ENCODE data around the gene ZBTB46. TPM values are rescaled to one million over a fixed set of nuclear protein-coding genes. Genes with fewer than 3 reads are reported as not detected.
"Not testable (repeated sequence)": the region's sequence is repeated elsewhere in the genome, so short reads cannot be mapped to it uniquely, and the experiment has no call there.

The ZBTB46 gene
- total and polyA plus RNA-seq, 4 donors = 0.79 to 12.1 (median 4.7) TPM

- DNase-seq (ENCODE audit: low spot score) = no peak
- no peaks in the 10 kb centered on the region for H3K27me3 ChIP-seq (ENCODE audit: control insufficient read depth in 4 of 4, insufficient read depth in 4 of 4, low read length in 3 of 4)
- TF ChIP-seq RAD21 (IDR thresholded peaks at IDR 0.05) (no peak), FOXA2 (IDR thresholded peaks at IDR 0.05) (no peak), HNF4G (IDR thresholded peaks at IDR 0.05) (no peak), FOXA1 (IDR thresholded peaks at IDR 0.05) (no peak), EGR1 (IDR thresholded peaks at IDR 0.05; ENCODE audit: low read depth in 2 of 2) (no peak), HNF4A (conservative IDR thresholded peaks at IDR 0.05) (no peak)
- H3K9me3 ChIP-seq (ENCODE audit: control insufficient read depth in 4 of 4, low read length in 3 of 4) = no peaks in the 10 kb centered on the region
- 97% methylated on average over 5 of the region's 5 CpGs for WGBS
- H3K4me3 ChIP-seq (ENCODE audit: low read depth in 1 of 3, low read length in 3 of 3) = no peak overlapping the region
- H3K27ac ChIP-seq (ENCODE audit: low read depth in 1 of 2, low read length in 2 of 2) = no peak overlapping the region
- peaks cover under 1 to 21% (median 12%) of the 10 kb centered on the region in 4 donors for H3K4me1 ChIP-seq (ENCODE audit: control insufficient read depth in 4 of 4, insufficient read depth in 4 of 4, low read length in 3 of 4)
- no peak overlapping the region for H3K9ac ChIP-seq (ENCODE audit: low read depth in 1 of 2, low read length in 2 of 2)
- H3K36me3 ChIP-seq (ENCODE audit: control insufficient read depth in 4 of 4, insufficient read depth in 3 of 4, low read depth in 1 of 4, low read length in 3 of 4) = peaks cover 2 to 19% (median 13%) of the 10 kb centered on the region in 4 donors
These were observed 37.2 kb upstream of the ZBTB46 start for GRCh38 chr20:63868264-63868663.

GRCh38 chr20:63867042-63867441 is 36.0 kb upstream of the ZBTB46 start:
- not testable (repeated sequence) for H3K4me3 ChIP-seq (ENCODE audit: low read depth in 1 of 3, low read length in 3 of 3); H3K9me3 ChIP-seq (ENCODE audit: control insufficient read depth in 4 of 4, low read length in 3 of 4); DNase-seq (ENCODE audit: low spot score); H3K27ac ChIP-seq (ENCODE audit: low read depth in 1 of 2, low read length in 2 of 2); H3K27me3 ChIP-seq (ENCODE audit: control insufficient read depth in 4 of 4, insufficient read depth in 4 of 4, low read length in 3 of 4); H3K9ac ChIP-seq (ENCODE audit: low read depth in 1 of 2, low read length in 2 of 2)
- Histone ChIP-seq H3K36me3 (ENCODE audit: control insufficient read depth in 4 of 4, insufficient read depth in 3 of 4, low read depth in 1 of 4, low read length in 3 of 4) (peaks cover 2 to 19% (median 11%) of the 10 kb centered on the region in 4 donors), H3K4me1 (ENCODE audit: control insufficient read depth in 4 of 4, insufficient read depth in 4 of 4, low read length in 3 of 4) (peaks cover 2 to 25% (median 17%) of the 10 kb centered on the region in 4 donors)
- WGBS = 97% methylated on average over 13 of the region's 13 CpGs

DNA sequence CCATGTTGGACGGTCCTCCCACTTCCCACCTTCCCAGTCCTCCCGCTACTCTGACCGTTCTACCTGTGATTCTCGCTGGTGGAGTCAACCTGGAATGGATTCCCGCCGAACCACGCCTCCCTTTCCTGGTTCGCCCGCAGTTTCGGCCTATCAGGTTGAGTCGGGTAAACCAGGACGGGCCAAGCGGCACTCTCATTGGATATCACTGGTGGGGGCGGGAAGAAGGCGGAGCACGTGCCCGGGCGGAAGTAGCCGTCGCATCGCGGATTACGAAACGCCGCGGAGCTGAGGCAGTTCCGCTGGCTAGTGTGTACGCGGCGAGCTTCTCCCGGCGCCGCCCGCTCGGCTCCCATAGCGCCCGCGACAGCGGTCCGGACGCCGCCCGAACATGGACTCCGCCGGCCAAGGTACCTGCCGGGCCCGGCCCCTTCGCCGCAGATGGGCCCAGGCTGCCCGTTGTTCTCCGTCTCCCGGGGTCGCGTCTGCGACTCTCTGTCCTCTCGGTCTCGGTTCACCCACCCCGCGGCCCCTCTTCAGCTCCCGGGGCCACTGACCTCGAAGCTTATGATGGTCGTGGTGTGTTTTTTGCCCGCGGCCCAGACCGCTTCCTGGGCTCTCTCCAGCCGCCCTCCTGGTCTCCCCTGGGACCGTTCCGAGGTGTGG is 34.0 kb upstream of the ZBTB46 start, which contains the start of gene TPD52L2:
TSS of gene TPD52L2 (plus strand) at position 293 of the 663 bp plus-strand sequence. CDS start at position 389, 96 bp downstream.
- DNase-seq (ENCODE audit: low spot score) = peak; percentile 97
- no peak for TF ChIP-seq RXRA (IDR thresholded peaks at IDR 0.05)
- TF ChIP-seq HNF4G (IDR thresholded peaks at IDR 0.05) = no peak
- no peak for TF ChIP-seq NR2F2 (IDR thresholded peaks at IDR 0.05)
- peak; percentile 31 for TF ChIP-seq FOXA2 (IDR thresholded peaks at IDR 0.05)
- TF ChIP-seq FOXA1 (IDR thresholded peaks at IDR 0.05) = peak; percentile 45
- TF ChIP-seq ATF3 (IDR thresholded peaks at IDR 0.05) = no peak
- no peak for TF ChIP-seq JUND (IDR thresholded peaks at IDR 0.05)
- TF ChIP-seq, protein P1, sequence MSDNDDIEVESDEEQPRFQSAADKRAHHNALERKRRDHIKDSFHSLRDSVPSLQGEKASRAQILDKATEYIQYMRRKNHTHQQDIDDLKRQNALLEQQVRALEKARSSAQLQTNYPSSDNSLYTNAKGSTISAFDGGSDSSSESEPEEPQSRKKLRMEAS (IDR thresholded peaks at IDR 0.05) = peak; percentile 90
- TF ChIP-seq ZBTB33 (IDR thresholded peaks at IDR 0.05) = no peak
- peak; percentile 17 to 50 for TF ChIP-seq RAD21 (IDR thresholded peaks at IDR 0.05)
- peak; percentile 97 for TF ChIP-seq TAF1 (conservative IDR thresholded peaks at IDR 0.05)
- peak; percentile 89 for TF ChIP-seq SP1 (IDR thresholded peaks at IDR 0.05)
- peak; percentile 90 for TF ChIP-seq REST (IDR thresholded peaks at IDR 0.05)
- peak; percentile 74 to 95 for TF ChIP-seq GABPA (IDR thresholded peaks at IDR 0.05 in 1 of 2, conservative IDR thresholded peaks at IDR 0.05 in 1 of 2)
- TF ChIP-seq, protein P2, sequence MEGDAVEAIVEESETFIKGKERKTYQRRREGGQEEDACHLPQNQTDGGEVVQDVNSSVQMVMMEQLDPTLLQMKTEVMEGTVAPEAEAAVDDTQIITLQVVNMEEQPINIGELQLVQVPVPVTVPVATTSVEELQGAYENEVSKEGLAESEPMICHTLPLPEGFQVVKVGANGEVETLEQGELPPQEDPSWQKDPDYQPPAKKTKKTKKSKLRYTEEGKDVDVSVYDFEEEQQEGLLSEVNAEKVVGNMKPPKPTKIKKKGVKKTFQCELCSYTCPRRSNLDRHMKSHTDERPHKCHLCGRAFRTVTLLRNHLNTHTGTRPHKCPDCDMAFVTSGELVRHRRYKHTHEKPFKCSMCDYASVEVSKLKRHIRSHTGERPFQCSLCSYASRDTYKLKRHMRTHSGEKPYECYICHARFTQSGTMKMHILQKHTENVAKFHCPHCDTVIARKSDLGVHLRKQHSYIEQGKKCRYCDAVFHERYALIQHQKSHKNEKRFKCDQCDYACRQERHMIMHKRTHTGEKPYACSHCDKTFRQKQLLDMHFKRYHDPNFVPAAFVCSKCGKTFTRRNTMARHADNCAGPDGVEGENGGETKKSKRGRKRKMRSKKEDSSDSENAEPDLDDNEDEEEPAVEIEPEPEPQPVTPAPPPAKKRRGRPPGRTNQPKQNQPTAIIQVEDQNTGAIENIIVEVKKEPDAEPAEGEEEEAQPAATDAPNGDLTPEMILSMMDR (IDR thresholded peaks at IDR 0.05; ENCODE audit: low read depth, low read length, missing input control) = no peak
- TF ChIP-seq EGR1 (IDR thresholded peaks at IDR 0.05; ENCODE audit: low read depth in 2 of 2) = peak; percentile 26 to 63
- TF ChIP-seq HNF4A (conservative IDR thresholded peaks at IDR 0.05) = no peak
- peak; percentile 98 for TF ChIP-seq YY1 (IDR thresholded peaks at IDR 0.05)
- Histone ChIP-seq H3K27me3 (ENCODE audit: control insufficient read depth in 4 of 4, insufficient read depth in 4 of 4, low read length in 3 of 4) (no peaks in the 10 kb centered on the region), H3K9ac (ENCODE audit: low read depth in 1 of 2, low read length in 2 of 2) (peak within 1 kb of the TSS; percentile 74 to 93), H3K4me3 (ENCODE audit: low read depth in 1 of 3, low read length in 3 of 3) (peak within 1 kb of the TSS; percentile 83 to 92 (median 84)), H3K4me1 (ENCODE audit: control insufficient read depth in 4 of 4, insufficient read depth in 4 of 4, low read length in 3 of 4) (peaks cover 4 to 30% (median 17%) of the 10 kb centered on the region in 4 donors), H3K27ac (ENCODE audit: low read depth in 1 of 2, low read length in 2 of 2) (peak within 1 kb of the TSS; percentile 89 to 93), H3K9me3 (ENCODE audit: control insufficient read depth in 4 of 4, low read length in 3 of 4) (no peaks in the 10 kb centered on the region), H3K36me3 (ENCODE audit: control insufficient read depth in 4 of 4, insufficient read depth in 3 of 4, low read depth in 1 of 4, low read length in 3 of 4) (peaks cover 2 to 16% (median 6%) of the 10 kb centered on the region in 4 donors)
- under 1% methylated on average over 68 of the region's 68 CpGs for WGBS
